Adrenal gland (tissue), 12 donors: ENCODE data around the gene RPL6. TPM values are rescaled to one million over a fixed set of nuclear protein-coding genes. Genes with fewer than 3 reads are reported as not detected.

Experiments
- DNase-seq, 7 donors: peaks; one replicate each; pipeline ENCODE4 v3.0.0-alpha.2; 2019 to 2020
- H3K27ac ChIP-seq, 5 donors: fragments of 200-600 bp; sonication (generic) in 4 of 5; 1 replicate in 3 of 5; 2 replicates in 2 of 5; pipeline versions ENCODE4 v1.5.1 to v1.8.0; 2016 to 2020; ENCODE audit warnings: mild to moderate bottlenecking in 1 of 5
- H3K27me3 ChIP-seq: fragments of 200-600 bp; 2 replicates; pipeline ENCODE4 v1.8.0; 2021
- H3K36me3 ChIP-seq, 2 donors: fragments of 200-600 bp; replicated peaks in 1 of 2; 1 replicate in 1 of 2; 2 replicates in 1 of 2; pipeline versions ENCODE4 v1.5.1 to v1.8.0; 2018 to 2022
- H3K4me1 ChIP-seq, 2 donors: fragments of 200-600 bp; replicated peaks in 1 of 2; 1 replicate in 1 of 2; 2 replicates in 1 of 2; pipeline versions ENCODE4 v1.5.1 to v1.8.0; 2018 to 2021
- H3K4me3 ChIP-seq, 4 donors: fragments of 200-600 bp; sonication (generic) in 3 of 4; one replicate each; pipeline ENCODE4 v1.5.1; 2016 to 2018
- H3K9me3 ChIP-seq, 3 donors: fragments of 200-600 bp; sonication (generic) in 1 of 3; replicated peaks in 1 of 3; 1 replicate in 2 of 3; 2 replicates in 1 of 3; pipeline versions ENCODE4 v1.5.1 to v1.8.0; 2016 to 2021
- POLR2A ChIP-seq, 2 donors: fragments of 450-650 bp; IDR thresholded peaks; one replicate each; pipeline ENCODE4 v1.6.1; 2017; ENCODE audit warnings: antibody characterized with exemption in 2 of 2, mild to moderate bottlenecking in 2 of 2, moderate library complexity in 1 of 2
- WGBS, 4 donors: extraction: QIAGEN DNeasy Blood & Tissue Kit in 2 of 4; methylation state at CpG; one replicate each; pipeline versions ENCODE4 v1.1.5 to v1.1.7; 2013 to 2017; 5-methylcytosine and 5-hydroxymethylcytosine counted together
- intact Hi-C, 2 donors: fragments of 100-400 bp; cut with DNase I; formaldehyde crosslinking; loops; one replicate each; pipeline versions ENCODE4 v1.14.1 to v1.15.0; 2022 to 2023
- polyA plus RNA-seq, 3 donors: library from polyadenylated mRNA; stranded (reverse); fragments of 200-250 nt in 2 of 3; fragments of 350-450 nt in 1 of 3; fragmentation: Illumina TruSeq in 1 of 3; extraction: RNeasy Lipid Tissue Mini Kit (QIAGEN cat#74804) in 1 of 3; gene quantifications; one replicate each; pipeline ENCODE4 v1.2.3, GENCODE V29; 2013 to 2014
- total RNA-seq, 9 donors: library from RNA; depleted of rRNA in 4 of 9; stranded (reverse); fragments of >200 nt in 4 of 9; fragments of 120-200 nt in 1 of 9; fragmentation: NEBNext Ultra II Directional in 1 of 9; extraction: Animal tissue kit (Norgen Biotek cat#: 25700) in 1 of 9; gene quantifications; one replicate each; pipeline versions ENCODE4 v1.1.0 to v1.2.4, GENCODE V29; 2013 to 2023
- TF ChIP-seq, protein P1 (sequence below), 6 experiments: fragments of 450-650 bp in 4 of 6; fragments of 200-600 bp in 2 of 6; sonication (generic) in 1 of 6; IDR thresholded peaks; 1 replicate in 5 of 6; 2 replicates in 1 of 6; pipeline versions ENCODE4 v1.5.1 to v1.8.0; 2016 to 2021; ENCODE audit warnings: antibody characterized with exemption in 6 of 6, mild to moderate bottlenecking in 2 of 6, moderate library complexity in 1 of 6
- donor health status: healthy with polysubstance abuse.
- donor health status: Bipolar disorder and iron deficiency.
- donor health status: DM: yes; HTN: yes; CAD: no.
- donor health status: DM: no; HTN: no; CAD: no.
- donor health status: DM: no; HTN: no; CAD: no.
- donor health status: DM: yes; HTN: yes; CAD: no.

The RPL6 gene
- total and polyA plus RNA-seq, 12 donors: 976 to 2,265 (median 1,369) TPM

DNA sequence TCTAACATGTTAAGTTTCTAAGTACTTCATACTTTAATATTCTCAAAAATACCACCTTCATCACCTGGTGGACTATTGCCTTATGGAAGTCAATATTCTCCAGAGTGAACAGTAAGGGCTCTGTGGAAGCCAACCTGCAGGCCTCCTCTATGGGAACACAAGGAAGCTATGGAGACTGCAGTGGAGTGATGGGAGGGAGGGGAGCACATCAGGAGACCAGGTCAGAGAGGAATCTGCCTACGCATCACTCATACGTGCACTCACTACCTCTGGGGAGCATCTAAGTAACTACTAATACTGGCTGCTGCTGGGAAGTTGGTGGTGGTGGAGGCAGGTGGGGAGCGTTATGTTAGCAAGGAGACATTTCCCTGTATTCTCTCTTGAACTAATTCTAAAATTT lies 47.1 kb downstream of the RPL6 start:
- H3K27me3 ChIP-seq: no peaks in the 10 kb centered on the region
- no peak overlapping the region for H3K4me3 ChIP-seq
- 90 to 100% (median 97%) methylated on average over 3 of the region's 3 CpGs for WGBS, 4 donors
- H3K36me3 ChIP-seq: no peaks in the 10 kb centered on the region
- intact Hi-C loops: no loop called here
- H3K4me1 ChIP-seq: no peaks in the 10 kb centered on the region
- H3K27ac ChIP-seq: no peak overlapping the region
- TF ChIP-seq, protein P1, sequence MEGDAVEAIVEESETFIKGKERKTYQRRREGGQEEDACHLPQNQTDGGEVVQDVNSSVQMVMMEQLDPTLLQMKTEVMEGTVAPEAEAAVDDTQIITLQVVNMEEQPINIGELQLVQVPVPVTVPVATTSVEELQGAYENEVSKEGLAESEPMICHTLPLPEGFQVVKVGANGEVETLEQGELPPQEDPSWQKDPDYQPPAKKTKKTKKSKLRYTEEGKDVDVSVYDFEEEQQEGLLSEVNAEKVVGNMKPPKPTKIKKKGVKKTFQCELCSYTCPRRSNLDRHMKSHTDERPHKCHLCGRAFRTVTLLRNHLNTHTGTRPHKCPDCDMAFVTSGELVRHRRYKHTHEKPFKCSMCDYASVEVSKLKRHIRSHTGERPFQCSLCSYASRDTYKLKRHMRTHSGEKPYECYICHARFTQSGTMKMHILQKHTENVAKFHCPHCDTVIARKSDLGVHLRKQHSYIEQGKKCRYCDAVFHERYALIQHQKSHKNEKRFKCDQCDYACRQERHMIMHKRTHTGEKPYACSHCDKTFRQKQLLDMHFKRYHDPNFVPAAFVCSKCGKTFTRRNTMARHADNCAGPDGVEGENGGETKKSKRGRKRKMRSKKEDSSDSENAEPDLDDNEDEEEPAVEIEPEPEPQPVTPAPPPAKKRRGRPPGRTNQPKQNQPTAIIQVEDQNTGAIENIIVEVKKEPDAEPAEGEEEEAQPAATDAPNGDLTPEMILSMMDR (IDR thresholded peaks at IDR 0.05): no peak
- TF ChIP-seq POLR2A (IDR thresholded peaks at IDR 0.05): no peak
- H3K9me3 ChIP-seq: no peaks in the 10 kb centered on the region
- DNase-seq: no peak

DNA sequence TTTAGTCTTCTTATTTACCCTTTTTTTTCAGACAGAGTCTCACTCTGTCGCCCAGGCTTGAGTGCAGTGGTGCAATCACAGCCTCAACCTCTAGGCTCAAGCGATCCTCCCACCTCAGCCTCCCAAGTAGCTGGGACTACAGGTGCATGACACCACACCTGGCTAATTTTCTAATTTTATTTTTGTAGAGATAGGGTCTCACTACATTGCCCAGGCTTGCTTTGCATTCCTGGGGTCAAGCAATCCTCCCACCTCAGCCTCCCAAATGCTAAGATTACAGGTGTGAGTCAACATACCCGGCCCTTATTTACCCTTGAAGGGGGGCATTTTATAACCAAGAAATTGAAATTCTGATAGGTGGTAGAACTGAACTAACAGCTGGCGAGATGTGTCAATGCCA lies 48.1 kb downstream of the RPL6 start:
- DNase-seq: no peak
- Histone ChIP-seq H3K4me1 (no peaks in the 10 kb centered on the region), H3K27ac (no peak overlapping the region), H3K27me3 (no peaks in the 10 kb centered on the region), H3K9me3 (no peaks in the 10 kb centered on the region), H3K4me3 (no peak overlapping the region), H3K36me3 (no peaks in the 10 kb centered on the region)
- intact Hi-C loops: no loop called here
- WGBS, 4 donors: 87 to 96% (median 95%) methylated on average over 4 of the region's 4 CpGs
- no peak for TF ChIP-seq POLR2A (IDR thresholded peaks at IDR 0.05)
- TF ChIP-seq, protein P1 (IDR thresholded peaks at IDR 0.05): no peak

DNA sequence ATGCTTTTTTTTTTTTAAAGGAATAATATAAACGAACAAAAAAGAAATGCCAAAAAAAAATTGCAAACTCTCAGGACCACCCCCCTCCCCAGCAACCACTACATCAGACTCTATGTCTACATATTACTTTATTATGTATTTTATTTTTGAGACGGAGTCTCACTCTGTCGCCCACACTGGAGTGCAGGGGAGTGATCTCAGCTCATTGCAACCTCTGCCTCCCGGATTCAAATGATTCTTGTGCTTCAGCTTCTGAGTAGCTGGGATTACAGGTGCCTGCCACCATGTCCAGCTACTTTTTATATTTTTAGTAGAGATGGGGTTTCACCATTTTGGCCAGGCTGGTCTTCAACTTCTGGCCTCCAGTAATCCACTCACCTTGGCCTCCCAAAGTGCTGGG lies 50.1 kb downstream of the RPL6 start:
- TF ChIP-seq, protein P1 (IDR thresholded peaks at IDR 0.05): no peak
- TF ChIP-seq POLR2A (IDR thresholded peaks at IDR 0.05): no peak
- H3K9me3 ChIP-seq: no peaks in the 10 kb centered on the region
- H3K27ac ChIP-seq: no peak overlapping the region
- no peaks in the 10 kb centered on the region for H3K36me3 ChIP-seq
- H3K4me1 ChIP-seq: no peaks in the 10 kb centered on the region
- WGBS, 4 donors: 95 to 99% (median 96%) methylated on average over 4 of the region's 4 CpGs
- no peak for DNase-seq
- no peaks in the 10 kb centered on the region for H3K27me3 ChIP-seq
- H3K4me3 ChIP-seq: no peak overlapping the region
- intact Hi-C loops: no loop called here

DNA sequence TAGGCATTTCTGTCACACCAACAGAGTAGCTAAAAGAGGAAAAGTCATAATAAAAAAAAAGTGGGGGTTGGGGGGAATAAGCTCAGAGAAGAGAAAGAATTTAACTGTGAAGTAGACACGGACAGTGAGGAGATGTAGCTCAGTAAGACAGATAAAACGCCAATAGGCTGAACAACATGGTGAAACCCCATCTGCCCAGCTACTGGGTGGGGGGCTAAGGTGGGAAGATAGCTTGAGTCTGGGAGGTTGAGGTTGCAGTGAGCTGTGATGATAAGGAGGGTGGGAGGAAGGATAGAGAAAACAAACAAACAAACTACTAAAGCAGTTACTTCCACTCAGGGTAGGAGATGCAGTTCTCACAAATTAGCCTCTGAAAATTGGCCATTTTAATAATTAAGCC lies 52.2 kb downstream of the RPL6 start:
- DNase-seq: no peak
- no peaks in the 10 kb centered on the region for H3K36me3 ChIP-seq
- no peak overlapping the region for H3K27ac ChIP-seq
- intact Hi-C loops: no loop called here
- H3K4me1 ChIP-seq: peaks cover 0 to 4% of the 10 kb centered on the region in 2 donors
- no peak overlapping the region for H3K4me3 ChIP-seq
- no peaks in the 10 kb centered on the region for H3K9me3 ChIP-seq
- TF ChIP-seq POLR2A (IDR thresholded peaks at IDR 0.05): no peak
- TF ChIP-seq, protein P1 (IDR thresholded peaks at IDR 0.05): no peak
- WGBS, 4 donors: 79 to 91% (median 85%) methylated on average over 2 of the region's 2 CpGs
- no peaks in the 10 kb centered on the region for H3K27me3 ChIP-seq

Other genes starting within 250 kb of the RPL6 start
- 10 to 100 TPM; 17.5 to 42.9 (median 28.2) TPM for gene HECTD4, start 27.2 kb downstream of the RPL6 start, total RNA-seq
- 10 to 100 TPM; 18.6 to 50.0 (median 22.4) TPM for gene HECTD4, start 27.2 kb downstream of the RPL6 start, polyA plus RNA-seq
- gene PTPN11, start 9.3 kb upstream of the RPL6 start, total RNA-seq: 100 to 1,000 TPM in 2 of 9 donors, 10 to 100 TPM in 7; 54.5 to 129 (median 76.6) TPM
- gene PTPN11, start 9.3 kb upstream of the RPL6 start, polyA plus RNA-seq: 100 to 1,000 TPM in 1 of 3 donors, 10 to 100 TPM in 2; 14.4 to 125 (median 22.1) TPM